Kidney (tissue), 14 donors: Measurements from ENCODE around the gene DTD1. TPM values are rescaled to one million over a fixed set of nuclear protein-coding genes. Genes with fewer than 3 reads are reported as not detected.

Source experiments
- DNase-seq, 5 donors: peaks; one replicate each; pipeline ENCODE4 v3.0.0-alpha.2; 2013 to 2020
- FAIRE-seq: peaks from 2 replicates; lab custom pipeline; 2012; peaks lifted over from hg19 to GRCh38; lab: Jason Lieb, UNC
- H3K27ac ChIP-seq, 2 donors: one replicate each; pipeline ENCODE4 v1.7.0; 2013; ENCODE audit warnings: low read depth in 2 of 2, low read length in 2 of 2, inconsistent platforms in 1 of 2
- H3K27me3 ChIP-seq: one replicate; pipeline ENCODE4 v1.7.1; 2013; ENCODE audit warnings: low read length, inconsistent platforms; ENCODE audit not compliant: control insufficient read depth, insufficient read depth
- H3K36me3 ChIP-seq, 3 donors: one replicate each; pipeline versions ENCODE4 v1.7.0 to v1.7.1; 2013; ENCODE audit warnings: low read length in 3 of 3, control low read depth in 1 of 3, inconsistent platforms in 1 of 3; ENCODE audit not compliant: insufficient read depth in 3 of 3, control insufficient read depth in 2 of 3
- H3K4me1 ChIP-seq, 3 donors: one replicate each; pipeline versions ENCODE4 v1.7.0 to v1.7.1; 2013; ENCODE audit warnings: low read length in 3 of 3, inconsistent platforms in 1 of 3, low read depth in 1 of 3; ENCODE audit not compliant: control insufficient read depth in 2 of 3, insufficient read depth in 2 of 3
- H3K4me3 ChIP-seq, 3 donors: one replicate each; pipeline versions ENCODE4 v1.7.0 to v1.8.1; 2013; ENCODE audit warnings: low read length in 3 of 3, control low read depth in 1 of 3, inconsistent platforms in 1 of 3
- H3K9ac ChIP-seq, 3 donors: one replicate each; pipeline versions ENCODE4 v1.7.0 to v1.7.1; 2013; ENCODE audit warnings: low read length in 3 of 3, control low read depth in 1 of 3, inconsistent platforms in 1 of 3
- H3K9me3 ChIP-seq, 3 donors: one replicate each; pipeline versions ENCODE4 v1.7.0 to v1.7.1; 2013; ENCODE audit warnings: low read length in 3 of 3, control low read depth in 1 of 3, inconsistent platforms in 1 of 3; ENCODE audit not compliant: control insufficient read depth in 2 of 3, insufficient read depth in 1 of 3
- intact Hi-C: fragments of 100-400 bp; cut with DNase I; formaldehyde crosslinking; loops from one replicate; pipeline ENCODE4 v1.11.1; 2022
- polyA plus RNA-seq: library from polyadenylated mRNA; stranded (reverse); fragments of 350-450 nt; fragmentation: Illumina TruSeq; extraction: RNeasy Lipid Tissue Mini Kit (QIAGEN cat#74804); gene quantifications from one replicate; pipeline ENCODE4 v1.2.3, GENCODE V29; 2014; ENCODE audit warnings: low read depth, low replicate concordance; ENCODE audit not compliant: insufficient read depth
- total RNA-seq: library from RNA; stranded (reverse); fragmentation: NEBNext Ultra II Directional; extraction: Animal tissue kit (Norgen Biotek cat#: 25700); gene quantifications from one replicate; pipeline ENCODE4 v1.2.1, GENCODE V29; 2021
- TF ChIP-seq, protein P1 (sequence below): IDR thresholded peaks from 3 replicates; pipeline ENCODE4 v1.5.1; 2012; ENCODE audit warnings: mild to moderate bottlenecking, moderate library complexity, borderline replicate concordance; ENCODE audit not compliant: insufficient read depth; ENCODE audit errors: extremely low read depth
- donor health status: control.
- donor health status: control.
- donor health status: control.
- donor health status: control.
- donor health status: control.
- donor health status: DM: yes; HTN: yes; CAD: no.
- donor health status: Normal renal cell carcinoma (clear cell type).

The DTD1 gene
- total and polyA plus RNA-seq, 2 donors from 2014 or later, result 45.3 to 47.4 TPM

DNA sequence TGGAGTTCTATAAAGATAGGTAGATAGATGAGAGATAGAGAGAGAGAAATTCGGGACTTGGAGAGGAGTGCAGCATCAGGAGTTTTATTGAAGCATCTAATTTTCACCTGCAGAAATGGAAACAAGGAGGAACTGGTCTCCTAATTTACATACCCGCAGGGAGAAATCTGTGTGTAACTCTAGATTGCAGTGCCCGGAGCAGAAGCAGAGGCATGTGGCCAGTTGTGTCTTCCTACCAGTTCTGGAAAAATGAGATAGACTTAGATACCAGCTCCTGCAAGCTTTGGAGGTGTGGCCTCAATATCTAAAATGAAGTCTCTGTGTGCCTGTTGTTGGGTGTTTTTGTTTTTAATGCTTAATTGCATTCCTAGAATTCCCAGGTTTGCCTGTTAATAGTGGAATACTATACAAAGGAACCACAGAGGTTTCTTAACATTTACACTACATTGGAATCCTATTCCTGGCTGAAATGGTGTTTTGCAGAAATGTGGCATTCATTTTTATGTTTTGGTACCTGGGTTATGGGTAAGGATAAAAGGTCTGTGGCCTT, 57.4 kb downstream of the DTD1 start:
- Histone ChIP-seq H3K9ac (no peak overlapping the region), H3K4me3 (no peak overlapping the region), H3K4me1 (peaks cover 0 to 3% (median 0%) of the 10 kb centered on the region in 3 donors), H3K27ac (no peak overlapping the region), H3K36me3 (no peaks in the 10 kb centered on the region), H3K27me3 (no peaks in the 10 kb centered on the region), H3K9me3 (no peaks in the 10 kb centered on the region)
- TF ChIP-seq, protein P1, sequence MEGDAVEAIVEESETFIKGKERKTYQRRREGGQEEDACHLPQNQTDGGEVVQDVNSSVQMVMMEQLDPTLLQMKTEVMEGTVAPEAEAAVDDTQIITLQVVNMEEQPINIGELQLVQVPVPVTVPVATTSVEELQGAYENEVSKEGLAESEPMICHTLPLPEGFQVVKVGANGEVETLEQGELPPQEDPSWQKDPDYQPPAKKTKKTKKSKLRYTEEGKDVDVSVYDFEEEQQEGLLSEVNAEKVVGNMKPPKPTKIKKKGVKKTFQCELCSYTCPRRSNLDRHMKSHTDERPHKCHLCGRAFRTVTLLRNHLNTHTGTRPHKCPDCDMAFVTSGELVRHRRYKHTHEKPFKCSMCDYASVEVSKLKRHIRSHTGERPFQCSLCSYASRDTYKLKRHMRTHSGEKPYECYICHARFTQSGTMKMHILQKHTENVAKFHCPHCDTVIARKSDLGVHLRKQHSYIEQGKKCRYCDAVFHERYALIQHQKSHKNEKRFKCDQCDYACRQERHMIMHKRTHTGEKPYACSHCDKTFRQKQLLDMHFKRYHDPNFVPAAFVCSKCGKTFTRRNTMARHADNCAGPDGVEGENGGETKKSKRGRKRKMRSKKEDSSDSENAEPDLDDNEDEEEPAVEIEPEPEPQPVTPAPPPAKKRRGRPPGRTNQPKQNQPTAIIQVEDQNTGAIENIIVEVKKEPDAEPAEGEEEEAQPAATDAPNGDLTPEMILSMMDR, result no peak
- no peak for DNase-seq
- FAIRE-seq, result no peak
- intact Hi-C loops, result no loop called here

DNA sequence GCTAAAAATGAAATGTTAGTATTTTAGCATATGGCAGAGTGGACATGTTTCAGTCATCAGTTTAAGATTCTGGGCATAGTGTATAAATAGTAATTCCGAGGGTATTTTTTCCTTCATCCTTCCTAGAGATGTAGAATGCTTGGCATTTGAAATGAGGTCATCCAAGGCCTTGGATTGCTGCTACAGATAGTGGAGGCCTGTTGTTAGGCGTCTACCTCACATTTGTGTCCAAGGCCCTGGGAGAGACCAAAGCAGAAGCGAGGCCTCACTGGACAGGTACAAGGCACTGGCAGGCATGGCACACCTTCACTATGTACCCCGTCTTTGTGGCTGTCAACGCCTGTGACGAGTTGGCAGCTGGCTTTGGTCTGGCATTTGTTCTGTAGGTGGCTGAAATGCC, 58.0 kb downstream of the DTD1 start:
- H3K27ac ChIP-seq, result no peak overlapping the region
- intact Hi-C loops, result no loop called here
- no peak overlapping the region for H3K4me3 ChIP-seq
- H3K36me3 ChIP-seq, result no peaks in the 10 kb centered on the region
- TF ChIP-seq, protein P1, result no peak
- DNase-seq (no peak), FAIRE-seq (no peak)
- H3K9me3 ChIP-seq, result no peaks in the 10 kb centered on the region
- no peak overlapping the region for H3K9ac ChIP-seq
- peaks cover 0 to 3% (median 0%) of the 10 kb centered on the region in 3 donors for H3K4me1 ChIP-seq
- no peaks in the 10 kb centered on the region for H3K27me3 ChIP-seq

GRCh38 chr20:18647777-18648176, 59.9 kb downstream of the DTD1 start:
- TF ChIP-seq, protein P1, result no peak
- H3K9me3 ChIP-seq, result no peaks in the 10 kb centered on the region
- no peak for FAIRE-seq
- no peak overlapping the region for H3K27ac ChIP-seq
- DNase-seq, result no peak
- peaks cover 0 to 3% (median 0%) of the 10 kb centered on the region in 3 donors for H3K4me1 ChIP-seq
- no peaks in the 10 kb centered on the region for H3K36me3 ChIP-seq
- no peak overlapping the region for H3K4me3 ChIP-seq
- H3K27me3 ChIP-seq, result no peaks in the 10 kb centered on the region
- intact Hi-C loops, result no loop called here
- no peak overlapping the region for H3K9ac ChIP-seq

- TF ChIP-seq, protein P1, result no peak
- H3K9ac ChIP-seq, result no peak overlapping the region
- no peaks in the 10 kb centered on the region for H3K27me3 ChIP-seq
- intact Hi-C loops, result no loop called here
- FAIRE-seq (no peak), DNase-seq (no peak)
- H3K27ac ChIP-seq, result no peak overlapping the region
- H3K9me3 ChIP-seq, result no peaks in the 10 kb centered on the region
- no peak overlapping the region for H3K4me3 ChIP-seq
- peaks cover 0 to 3% (median 0%) of the 10 kb centered on the region in 3 donors for H3K4me1 ChIP-seq
- no peaks in the 10 kb centered on the region for H3K36me3 ChIP-seq
Observed at GRCh38 chr20:18650224-18650623, 62.4 kb downstream of the DTD1 start.
